HG03439 (cell line): ENCODE measurements around the gene PLEKHA1.

Source experiments
- ATAC-seq: cut with Tn5 transposase; IDR thresholded peaks from one replicate; pipeline ENCODE4 v1.9.1; 2021; ENCODE audit warnings: mild to moderate bottlenecking, moderate library complexity; ENCODE audit not compliant: unreplicated experiment

Gene PLEKHA1

DNA sequence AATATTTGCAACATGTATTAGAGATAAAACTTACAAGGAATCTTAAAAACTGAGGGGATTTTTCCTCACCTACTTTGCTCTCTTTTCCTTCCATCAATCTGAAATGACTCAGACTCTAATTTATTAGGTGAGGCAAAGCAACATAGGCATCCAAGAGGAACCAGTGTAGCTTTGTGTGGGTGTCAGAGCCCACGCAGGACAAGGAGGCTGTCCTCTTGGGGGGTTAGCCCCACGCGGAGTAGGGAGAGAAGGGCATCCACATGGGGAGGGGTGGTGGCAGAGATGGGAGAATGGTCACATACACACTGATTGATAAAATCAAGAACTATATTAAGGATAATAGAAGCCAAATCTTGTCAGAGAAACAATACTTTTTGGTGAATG, 46.1 kb downstream of the PLEKHA1 start:
- ATAC-seq = no peak

DNA sequence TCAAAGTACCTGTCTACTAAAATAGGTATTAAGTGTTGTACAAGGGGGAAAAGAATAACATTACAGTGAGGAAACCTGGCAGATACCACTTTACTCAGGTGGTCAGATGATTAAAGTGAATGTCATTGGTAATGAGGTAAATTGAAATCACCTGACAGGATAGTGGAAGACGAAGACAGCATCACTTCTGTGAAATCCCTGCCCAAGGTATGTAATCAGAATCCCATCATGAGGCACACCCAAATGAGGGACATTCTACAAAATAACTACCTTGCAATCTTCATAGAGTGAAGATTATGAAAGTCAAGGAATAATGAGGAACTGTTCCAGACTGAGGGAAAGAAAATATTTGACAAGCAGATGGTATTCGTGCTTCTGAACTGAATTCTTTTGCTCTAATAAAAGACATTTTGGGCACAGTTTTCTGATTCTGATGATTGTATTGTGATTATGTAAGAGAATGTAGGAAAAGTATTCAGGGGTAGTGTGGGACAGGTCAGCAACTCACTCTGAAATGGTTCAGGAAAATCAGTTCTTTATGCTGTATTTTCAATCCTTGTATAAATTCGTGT, 46.6 kb downstream of the PLEKHA1 start:
- no peak for ATAC-seq

DNA sequence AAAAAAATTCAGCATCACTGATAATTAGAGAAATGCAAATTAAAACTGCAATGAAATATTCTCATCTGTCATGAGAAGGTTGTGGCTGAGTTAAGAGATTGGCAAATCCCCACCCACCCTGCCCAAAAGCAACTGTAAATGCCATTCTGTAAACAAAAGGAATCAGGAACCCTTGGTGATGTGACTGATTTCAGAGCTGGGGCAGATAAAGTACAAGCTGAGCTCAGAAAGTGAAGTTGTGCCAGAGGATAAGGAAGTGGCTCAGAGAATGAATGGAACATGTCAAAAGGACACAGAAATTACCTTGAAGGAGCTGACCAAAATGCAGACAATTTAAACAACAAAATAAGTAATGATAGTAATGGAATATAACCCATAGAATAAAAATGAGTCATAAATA, 47.2 kb downstream of the PLEKHA1 start:
- ATAC-seq = no peak

DNA sequence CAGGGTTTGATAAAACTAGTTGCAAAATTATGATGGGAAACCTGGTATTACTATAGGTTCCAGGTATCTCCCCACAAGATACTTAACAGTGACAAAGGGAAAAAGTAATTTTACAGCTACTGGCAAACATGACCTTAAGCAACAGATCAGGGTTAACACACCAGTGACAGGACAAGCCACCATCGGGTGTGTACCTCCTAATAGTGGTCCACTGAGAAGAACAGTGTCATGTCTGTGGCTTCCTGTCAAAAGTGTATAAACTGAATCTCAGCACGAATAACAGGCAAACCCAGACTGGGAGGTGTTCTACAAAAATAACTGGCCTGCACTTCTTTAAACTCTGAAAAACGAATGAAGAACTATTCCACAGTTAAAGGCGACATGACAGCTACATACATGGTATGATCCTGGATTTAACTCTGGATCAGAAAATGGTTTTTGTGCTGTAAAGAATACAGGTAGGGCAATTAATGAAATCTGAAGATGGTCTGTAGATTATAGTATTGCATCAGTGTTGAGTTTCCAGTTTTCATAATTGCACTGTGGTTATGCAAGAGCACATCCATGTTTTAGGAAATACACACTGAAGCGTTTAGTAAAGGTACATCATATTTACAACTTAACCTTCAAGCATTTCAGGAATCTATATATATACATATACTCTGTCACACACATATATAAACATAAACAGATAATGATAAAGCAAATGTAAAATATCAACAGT, 47.9 kb downstream of the PLEKHA1 start:
- ATAC-seq = no peak

DNA sequence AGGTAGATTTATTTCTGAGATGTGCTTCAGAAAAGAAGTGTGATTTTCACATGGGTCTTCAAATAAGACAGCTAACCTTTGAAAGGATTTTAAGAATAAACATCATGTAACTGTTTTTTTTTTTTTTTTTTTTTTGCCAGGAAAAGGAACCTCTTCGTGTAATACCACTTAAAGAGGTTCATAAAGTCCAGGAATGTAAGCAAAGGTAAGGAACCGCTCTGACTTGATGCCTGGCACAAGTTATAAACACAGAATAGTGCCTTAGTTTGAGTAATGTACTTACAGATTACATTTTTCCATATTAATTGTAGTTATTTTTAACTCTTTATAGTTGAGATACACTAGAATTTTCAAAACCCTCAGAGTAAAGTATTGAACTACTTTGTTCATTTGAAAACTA, 49.6 kb downstream of the PLEKHA1 start:
- no peak for ATAC-seq

DNA sequence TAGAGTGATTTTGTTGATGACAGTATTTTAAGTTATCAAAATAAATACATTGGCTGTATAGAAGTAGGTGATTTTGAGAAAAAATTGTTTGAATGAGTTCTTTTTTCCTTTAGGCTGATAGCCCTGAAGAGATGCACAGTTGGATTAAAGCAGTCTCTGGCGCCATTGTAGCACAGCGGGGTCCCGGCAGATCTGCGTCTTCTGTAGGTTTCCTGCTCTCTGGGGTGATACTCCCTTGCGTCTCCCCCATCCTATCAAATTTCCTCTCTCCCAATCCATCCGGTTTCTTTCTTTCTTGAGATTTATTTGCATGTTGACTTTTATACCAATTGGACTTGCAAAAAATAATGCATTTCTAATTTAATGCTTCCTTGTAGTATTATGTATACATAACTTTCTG, 52.3 kb downstream of the PLEKHA1 start:
- ATAC-seq = no peak

DNA sequence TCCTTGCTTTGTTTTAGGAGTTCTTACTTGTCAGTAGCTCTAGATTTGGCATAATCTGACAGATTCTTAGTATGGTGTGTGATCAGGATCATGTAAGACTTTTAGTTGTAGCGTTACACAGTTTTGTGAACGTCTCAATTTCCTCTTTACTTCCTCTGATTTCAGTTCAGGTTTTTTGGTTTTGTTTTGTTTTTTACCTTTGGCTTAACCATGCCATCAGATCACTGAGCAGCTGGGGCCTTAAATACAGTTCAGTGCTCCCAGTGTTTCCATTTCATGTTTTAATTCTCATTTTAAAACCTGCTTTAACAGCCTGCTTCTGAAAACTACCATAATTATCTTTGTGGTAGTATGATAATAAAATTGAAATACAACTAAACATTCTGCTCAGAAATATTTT, 52.8 kb downstream of the PLEKHA1 start:
- ATAC-seq = no peak

DNA sequence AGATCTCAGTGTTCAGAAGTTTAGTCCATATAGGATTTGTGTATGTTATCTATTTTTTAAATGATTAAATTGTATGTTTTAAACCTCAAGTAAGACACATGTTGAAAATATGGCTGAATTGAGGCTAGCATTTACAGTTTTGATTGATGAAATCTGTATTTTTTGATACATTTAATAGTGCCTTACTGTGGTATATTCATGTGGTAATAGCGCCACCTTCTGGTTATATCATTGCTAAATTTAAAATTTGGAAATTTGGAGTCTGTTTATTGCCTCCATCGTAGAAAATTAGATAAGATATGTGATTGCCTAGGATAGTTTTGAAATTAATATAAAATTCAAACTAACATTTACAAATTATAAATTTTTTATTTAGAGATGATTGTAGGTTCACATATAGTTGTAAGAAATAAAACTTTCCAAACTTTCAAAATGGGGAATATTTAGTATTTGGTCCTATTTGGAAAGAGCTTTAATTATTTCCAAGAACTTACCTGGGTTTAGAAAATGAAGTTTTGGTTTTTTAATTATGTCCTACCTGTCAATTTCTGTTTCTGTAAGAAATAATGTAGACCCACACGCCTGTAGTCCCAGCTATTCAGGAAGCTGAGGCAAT, 60.8 kb downstream of the PLEKHA1 start:
- no peak for ATAC-seq

DNA sequence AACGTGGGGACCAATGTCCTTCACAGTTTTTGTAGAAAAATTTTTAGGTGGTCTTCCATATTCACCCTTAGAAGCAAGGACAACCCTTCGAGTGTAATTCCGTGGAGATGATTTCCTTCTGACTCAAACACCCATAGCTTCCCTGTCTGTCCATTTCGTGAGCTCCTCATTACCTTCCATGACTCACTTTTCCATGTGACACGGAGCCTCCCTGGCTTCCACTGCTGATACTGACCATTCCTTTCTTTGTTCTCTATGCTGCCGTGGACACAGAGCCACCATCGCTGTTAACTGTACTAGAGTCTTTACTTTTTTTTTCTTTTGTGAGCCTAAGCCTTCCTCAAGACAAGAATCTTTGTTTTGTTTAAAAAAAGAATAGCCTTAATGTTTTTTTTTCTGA, 67.5 kb downstream of the PLEKHA1 start:
- ATAC-seq = no peak

DNA sequence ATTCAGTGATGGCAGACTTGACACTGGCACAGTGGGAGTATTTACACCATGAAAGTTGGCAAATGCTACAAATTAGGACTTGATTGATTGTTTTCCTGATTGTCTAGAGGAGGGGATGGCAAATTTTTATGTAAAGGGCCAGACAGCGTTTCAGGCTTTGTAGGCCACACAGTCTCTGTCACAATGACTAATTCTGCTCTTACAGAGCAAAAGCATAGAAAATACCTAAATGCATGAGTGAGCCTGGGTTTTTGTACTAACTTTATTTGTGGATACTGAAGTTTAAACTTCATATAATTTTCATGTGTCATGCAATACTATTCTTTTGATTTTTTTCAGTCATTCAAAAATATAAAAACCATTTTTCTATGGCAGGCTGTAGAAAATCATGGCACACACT, 71.0 kb downstream of the PLEKHA1 start:
- no peak for ATAC-seq

DNA sequence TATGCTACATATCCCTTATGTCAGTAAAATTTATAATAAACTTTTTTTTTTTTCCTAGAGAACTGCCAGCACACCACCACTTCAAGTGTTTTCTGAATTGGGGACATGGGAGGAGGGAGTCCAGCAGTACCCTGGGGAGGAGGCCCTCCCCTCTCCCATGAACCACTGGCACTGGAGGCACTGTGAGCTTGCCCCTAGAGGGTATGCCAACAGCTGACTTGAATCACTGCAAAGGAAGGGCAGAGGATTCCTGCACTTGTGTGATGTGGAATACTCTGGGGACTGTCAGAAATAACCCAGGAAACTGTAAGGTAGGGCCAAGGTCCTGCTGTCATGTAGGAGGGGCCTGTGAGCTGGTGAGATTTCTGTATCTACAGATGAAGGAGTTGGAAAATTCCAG, 71.4 kb downstream of the PLEKHA1 start:
- ATAC-seq = no peak

DNA sequence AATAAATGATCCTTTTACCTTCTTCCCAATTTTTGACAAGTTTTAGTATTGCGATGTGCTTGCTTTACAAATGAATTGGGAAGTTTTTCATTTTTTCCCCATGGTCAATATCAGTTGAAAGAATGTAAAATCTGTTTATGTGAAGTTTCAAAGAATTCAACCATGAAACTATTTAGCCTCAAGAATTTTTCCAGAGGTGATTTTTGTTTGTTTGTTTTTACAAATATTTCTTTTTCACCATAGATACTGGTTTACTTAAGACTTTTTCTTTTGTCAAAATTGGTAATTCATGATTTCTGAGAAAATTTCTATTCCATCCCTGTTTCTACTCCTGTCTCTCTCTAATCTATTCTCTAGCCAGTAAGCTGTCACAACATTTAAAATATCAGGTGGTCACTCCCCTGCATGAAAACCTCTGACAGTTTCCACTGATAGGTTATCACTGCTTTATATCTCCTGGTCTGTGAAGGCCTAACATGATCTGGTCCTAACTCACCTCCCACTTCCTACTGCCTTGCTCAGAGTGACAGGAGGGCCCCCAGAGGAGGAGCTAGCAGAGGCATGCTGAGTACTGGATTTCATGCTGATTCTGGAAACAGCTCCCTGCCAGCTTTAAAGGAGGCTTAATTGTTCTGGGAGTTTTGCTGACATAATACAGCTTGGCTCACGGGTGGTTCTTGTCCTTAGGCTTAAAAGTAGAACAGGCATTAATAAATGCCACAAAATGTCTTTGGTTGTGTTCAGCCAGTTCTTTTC, 72.3 kb downstream of the PLEKHA1 start:
- ATAC-seq = no peak

DNA sequence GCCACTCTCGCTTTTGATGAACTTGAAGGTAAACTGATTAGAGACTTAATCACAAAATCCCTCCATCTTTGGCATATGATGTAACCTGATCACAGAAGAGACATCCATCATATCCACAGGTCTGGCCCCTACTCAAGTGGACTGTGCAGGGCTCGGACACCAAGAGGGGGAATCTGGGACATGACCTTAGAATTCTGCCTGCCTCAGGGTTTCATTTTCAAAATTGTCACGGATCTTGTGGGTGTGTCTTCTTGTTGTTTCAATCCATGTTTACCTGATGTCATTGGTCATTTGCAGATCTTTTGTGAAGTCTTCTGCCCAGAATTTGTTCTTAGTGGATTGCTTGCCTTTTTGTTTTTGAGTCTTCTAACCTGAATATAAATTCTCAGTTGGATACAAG, 74.1 kb downstream of the PLEKHA1 start:
- no peak for ATAC-seq

DNA sequence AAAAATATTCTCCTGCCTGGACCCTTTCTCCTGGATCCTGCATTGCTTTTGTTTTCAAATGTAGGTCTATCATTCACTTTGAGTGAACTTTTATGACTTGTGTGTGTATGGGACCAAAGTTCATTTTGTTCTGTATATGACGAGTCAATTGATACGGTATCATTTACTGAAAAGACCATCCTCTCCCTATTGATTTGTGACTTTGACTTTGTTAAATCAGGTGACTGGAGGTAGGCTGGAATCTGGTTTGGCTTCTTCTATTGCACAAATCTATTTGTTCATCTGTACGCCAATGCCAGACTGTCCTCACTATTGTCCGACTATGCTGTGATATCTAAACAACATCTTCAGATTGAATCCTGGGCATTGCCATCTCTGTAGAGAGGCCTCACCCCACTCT, 74.6 kb downstream of the PLEKHA1 start:
- no peak for ATAC-seq

DNA sequence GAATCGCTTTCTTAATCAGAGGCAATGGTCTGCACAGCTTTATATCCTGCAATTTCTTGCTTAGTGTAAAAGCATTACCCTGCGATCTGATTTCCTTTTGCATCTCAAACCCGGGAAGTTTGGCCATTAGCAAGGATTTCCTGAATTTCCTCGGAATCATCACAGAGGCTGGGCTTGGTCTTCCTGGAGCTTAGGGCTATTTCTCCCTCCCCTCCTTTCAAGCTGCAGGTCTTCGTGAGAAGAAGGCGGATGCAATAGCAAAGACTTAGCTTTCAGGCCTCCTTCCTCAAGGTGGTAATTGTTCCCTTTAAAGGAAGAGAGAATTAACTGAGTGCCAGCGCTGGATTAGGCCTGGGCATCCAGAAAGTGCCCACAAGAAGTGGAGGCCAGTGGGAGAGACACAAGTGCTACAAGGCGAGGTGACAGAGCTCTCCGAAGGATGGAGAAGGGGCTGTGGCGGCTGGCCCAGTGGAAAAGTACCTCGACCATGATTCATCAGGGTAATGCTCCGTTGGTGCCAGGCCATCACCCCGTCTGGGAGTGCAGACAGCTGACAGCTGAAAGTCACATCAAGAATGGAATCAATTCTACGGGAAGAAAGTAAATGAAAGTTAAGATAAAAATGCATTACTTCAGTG, 76.0 kb downstream of the PLEKHA1 start:
- ATAC-seq = no peak

DNA sequence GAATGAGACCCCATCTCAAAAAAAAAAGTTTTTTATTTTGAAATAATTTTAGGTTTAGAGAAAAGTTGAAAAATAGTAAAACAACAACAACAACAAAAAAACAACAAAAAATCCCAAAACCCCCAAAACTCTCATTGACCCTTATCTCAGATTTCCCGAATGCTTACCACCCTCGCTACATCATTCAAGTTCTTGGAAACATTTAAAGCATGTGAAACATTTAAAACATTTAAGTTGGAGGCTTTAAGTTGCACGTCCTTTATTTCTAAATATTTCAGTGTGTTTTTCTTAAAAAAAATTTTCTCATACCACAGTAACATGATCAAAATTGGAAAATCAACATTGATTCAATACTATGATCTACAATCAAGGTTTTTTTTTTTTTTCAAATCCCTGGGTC, 79.6 kb downstream of the PLEKHA1 start:
- ATAC-seq = no peak

DNA sequence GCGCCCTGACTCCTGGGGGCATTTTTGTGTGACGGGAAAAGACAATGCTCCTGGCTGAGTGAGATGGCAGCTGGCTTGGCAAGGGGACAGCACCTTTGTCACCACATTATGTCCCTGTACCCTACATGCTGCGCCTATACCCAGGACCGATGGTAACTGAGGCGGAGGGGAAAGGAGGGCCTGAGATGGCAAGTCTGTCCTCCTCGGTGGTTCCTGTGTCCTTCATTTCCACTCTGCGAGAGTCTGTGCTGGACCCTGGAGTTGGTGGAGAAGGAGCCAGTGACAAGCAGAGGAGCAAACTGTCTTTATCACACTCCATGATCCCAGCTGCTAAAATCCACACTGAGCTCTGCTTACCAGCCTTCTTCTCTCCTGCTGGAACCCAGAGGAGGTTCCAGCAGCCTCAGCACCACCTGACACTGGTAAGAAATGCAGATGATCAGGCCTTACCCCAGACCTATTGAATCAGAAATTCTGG, 80.1 kb downstream of the PLEKHA1 start, which contains the start of gene ARMS2:
TSS of gene ARMS2 (plus strand) at position 51 of the 478 bp plus-strand sequence. CDS start at position 126, 75 bp downstream.
- no peak for ATAC-seq

DNA sequence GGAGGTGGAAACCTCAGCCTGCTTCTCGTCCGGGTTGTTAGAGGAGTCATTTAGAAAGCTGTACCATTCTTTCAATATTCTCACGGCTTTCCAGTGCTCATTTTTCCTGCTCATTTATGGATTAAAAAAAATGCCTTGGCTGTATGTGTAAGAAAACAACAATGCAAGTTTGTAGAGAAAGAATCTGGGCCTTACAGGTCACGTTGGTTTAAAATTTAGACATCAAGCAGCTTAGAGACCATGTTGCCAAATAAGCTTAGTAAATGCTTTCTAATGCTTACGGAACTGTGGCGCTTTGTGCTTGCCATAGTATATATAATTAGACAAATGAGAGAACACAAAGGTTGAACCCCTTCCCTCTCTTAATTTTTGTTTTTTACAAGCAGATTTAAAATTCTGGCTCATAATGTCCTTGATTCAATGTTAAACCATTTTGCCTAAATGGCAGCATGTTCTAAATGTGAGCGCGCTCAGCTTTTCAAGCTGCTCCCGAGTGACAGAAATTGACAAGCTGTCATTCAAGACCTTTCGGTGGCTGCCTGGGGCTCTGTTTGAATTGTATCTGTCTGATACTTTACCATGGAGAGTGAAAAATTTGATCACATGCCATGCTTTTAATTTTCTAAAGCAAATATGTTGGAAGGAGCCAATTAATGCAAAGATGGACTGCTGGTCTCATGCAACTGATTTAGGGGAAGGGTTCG, 81.0 kb downstream of the PLEKHA1 start:
- ATAC-seq = no peak

DNA sequence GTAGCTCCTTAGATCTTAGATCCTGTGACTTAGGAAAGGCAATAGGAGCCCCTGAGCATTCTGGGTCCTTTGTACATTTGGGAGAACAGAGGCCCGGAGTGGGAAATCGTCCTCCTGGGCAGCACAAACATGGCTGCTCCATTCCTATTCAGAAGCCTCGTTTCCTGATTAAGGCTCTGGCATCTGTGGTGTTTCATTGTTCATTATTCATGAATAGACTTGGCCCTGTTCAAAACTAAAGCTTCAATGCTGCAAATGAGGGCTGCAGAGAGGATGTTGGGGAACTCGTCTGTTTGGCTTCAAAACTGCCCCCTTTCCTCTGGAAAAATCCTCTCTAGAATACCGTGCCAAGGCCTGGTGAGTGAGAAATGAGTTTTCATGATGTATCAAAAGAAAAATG, 83.4 kb downstream of the PLEKHA1 start:
- no peak for ATAC-seq

DNA sequence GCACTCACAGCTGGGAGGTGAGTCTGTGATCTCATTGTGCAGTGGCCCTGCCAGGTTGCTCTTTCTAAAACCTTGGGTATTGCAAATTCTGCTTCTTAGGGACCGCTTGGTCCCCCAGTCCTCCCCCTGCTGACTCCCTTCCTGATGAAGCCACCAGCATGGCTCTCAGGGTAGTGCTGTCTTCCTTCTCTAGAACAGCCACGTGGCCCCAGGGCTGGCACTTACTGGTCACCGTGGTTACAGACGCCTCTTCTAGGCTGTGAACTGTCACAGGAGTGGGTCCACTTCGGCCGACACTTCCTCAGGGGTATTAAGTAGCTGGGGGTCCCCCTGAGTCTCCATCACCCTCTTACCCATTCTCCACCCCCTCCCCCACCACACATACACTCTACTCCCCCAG, 84.2 kb downstream of the PLEKHA1 start:
- no peak for ATAC-seq
